DND-41 (cell line): Measurements from ENCODE around the gene ZKSCAN4.
A peak's percentile ranks its signal among the peaks of the same experiment; 100 is the strongest.

Source experiments
- ATAC-seq: fragments of 200-7000 bp; cut with Tn5 transposase; 3 replicates; pipeline ENCODE4 v1.9.1; 2021; ENCODE audit warnings: low read depth; ENCODE audit not compliant: insufficient read depth
- DNase-seq: peaks from one replicate; pipeline ENCODE4 v3.0.0-alpha.2; 2020
- H2AFZ ChIP-seq: 2 replicates; pipeline ENCODE4 v1.6.0; 2012; ENCODE audit warnings: low read depth, low read length
- H3K27ac ChIP-seq: 2 replicates; pipeline ENCODE4 v1.5.1; 2012; ENCODE audit warnings: low read length, inconsistent platforms
- H3K27me3 ChIP-seq: fragments of 200-600 bp; sonication (generic); 2 replicates; pipeline ENCODE4 v1.6.0; 2012; ENCODE audit warnings: low read length, mild to moderate bottlenecking, inconsistent platforms; ENCODE audit not compliant: insufficient read depth, poor library complexity
- H3K36me3 ChIP-seq: 2 replicates; pipeline ENCODE4 v1.5.1; 2012; ENCODE audit warnings: low read length, inconsistent platforms; ENCODE audit not compliant: insufficient read depth
- H3K4me1 ChIP-seq: 2 replicates; pipeline ENCODE4 v1.5.1; 2012; ENCODE audit warnings: mild to moderate bottlenecking, low read length; ENCODE audit not compliant: insufficient read depth
- H3K4me2 ChIP-seq: 2 replicates; pipeline ENCODE4 v1.6.0; 2012; ENCODE audit warnings: mild to moderate bottlenecking, moderate library complexity, low read length, inconsistent platforms; ENCODE audit not compliant: insufficient read depth
- H3K4me3 ChIP-seq, 2 experiments: fragments of 200-600 bp in 1 of 2; shearing (Covaris generic) in 1 of 2; 2 replicates each; pipeline ENCODE4 v1.5.1; 2012 to 2016; ENCODE audit warnings: inconsistent platforms in 2 of 2, low read length in 2 of 2, mild to moderate bottlenecking in 2 of 2, low read depth in 1 of 2, moderate library complexity in 1 of 2
- H3K79me2 ChIP-seq: 2 replicates; pipeline ENCODE4 v1.6.0; 2012; ENCODE audit warnings: low read length, inconsistent platforms; ENCODE audit not compliant: insufficient read depth
- H3K9ac ChIP-seq: 2 replicates; pipeline ENCODE4 v1.6.0; 2012; ENCODE audit warnings: low read depth, mild to moderate bottlenecking, inconsistent platforms, low read length, moderate library complexity
- H3K9me3 ChIP-seq: 2 replicates; pipeline ENCODE4 v1.5.1; 2012; ENCODE audit warnings: low read length, moderate library complexity, mild to moderate bottlenecking, inconsistent platforms; ENCODE audit not compliant: insufficient read depth, severe bottlenecking
- H4K20me1 ChIP-seq: 2 replicates; pipeline ENCODE4 v1.6.0; 2012; ENCODE audit warnings: low read length; ENCODE audit not compliant: insufficient read depth
- EZH2 ChIP-seq: IDR thresholded peaks from 3 replicates; pipeline ENCODE4 v1.6.1; 2012; ENCODE audit warnings: borderline replicate concordance, low read depth, mild to moderate bottlenecking, moderate library complexity, low read length, inconsistent platforms; ENCODE audit not compliant: severe bottlenecking
- TF ChIP-seq, protein P1 (sequence below): IDR thresholded peaks from 2 replicates; pipeline ENCODE4 v1.5.1; 2012; ENCODE audit warnings: borderline replicate concordance, low read length, moderate library complexity, mild to moderate bottlenecking; ENCODE audit not compliant: poor library complexity, severe bottlenecking; ENCODE audit errors: extremely low read depth

ZKSCAN4 gene

DNA sequence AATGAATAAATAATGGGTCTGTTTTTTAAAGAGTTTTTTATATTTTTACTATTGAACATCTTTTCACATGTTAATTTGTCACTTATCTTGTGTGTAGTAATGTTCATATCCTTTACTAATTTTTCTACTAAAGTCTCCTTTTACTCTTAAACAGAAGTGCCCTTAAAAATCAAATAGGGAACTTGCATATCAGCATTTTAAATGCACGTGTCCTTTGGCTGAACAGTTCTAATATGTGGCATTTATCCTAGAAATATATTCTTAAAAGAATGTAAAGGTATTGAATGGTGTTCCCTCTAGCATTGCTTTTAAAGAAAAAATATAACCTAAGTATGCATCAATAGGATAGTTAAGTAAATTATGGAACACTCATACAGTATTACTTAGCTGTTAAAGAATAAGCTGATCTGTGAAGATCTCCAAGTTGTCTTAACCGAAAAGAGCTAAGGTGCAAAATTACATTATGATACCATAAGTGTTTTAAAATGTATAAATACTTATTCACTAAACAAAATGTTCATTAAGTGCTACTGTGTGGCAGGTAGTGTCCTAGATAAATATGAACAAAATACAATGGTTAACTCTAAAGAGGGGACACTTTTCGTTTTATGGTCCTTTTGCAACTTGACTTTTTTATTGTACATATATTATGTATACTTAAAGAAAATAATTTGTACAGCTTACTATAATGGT is 28.7 kb upstream of the ZKSCAN4 start:
- H3K4me1 ChIP-seq = peaks cover 44% of the 10 kb centered on the region
- H3K79me2 ChIP-seq = peaks cover 22% of the 10 kb centered on the region
- no peaks in the 10 kb centered on the region for H3K27me3 ChIP-seq
- H3K9me3 ChIP-seq = no peaks in the 10 kb centered on the region
- ATAC-seq (no peak), DNase-seq (no peak)
- peaks cover 35% of the 10 kb centered on the region for H3K36me3 ChIP-seq
- peak overlapping the region; percentile 95 for H2AFZ ChIP-seq
- peak overlapping the region; percentile 66 for H3K9ac ChIP-seq
- TF ChIP-seq EZH2 = no peak
- TF ChIP-seq, protein P1, sequence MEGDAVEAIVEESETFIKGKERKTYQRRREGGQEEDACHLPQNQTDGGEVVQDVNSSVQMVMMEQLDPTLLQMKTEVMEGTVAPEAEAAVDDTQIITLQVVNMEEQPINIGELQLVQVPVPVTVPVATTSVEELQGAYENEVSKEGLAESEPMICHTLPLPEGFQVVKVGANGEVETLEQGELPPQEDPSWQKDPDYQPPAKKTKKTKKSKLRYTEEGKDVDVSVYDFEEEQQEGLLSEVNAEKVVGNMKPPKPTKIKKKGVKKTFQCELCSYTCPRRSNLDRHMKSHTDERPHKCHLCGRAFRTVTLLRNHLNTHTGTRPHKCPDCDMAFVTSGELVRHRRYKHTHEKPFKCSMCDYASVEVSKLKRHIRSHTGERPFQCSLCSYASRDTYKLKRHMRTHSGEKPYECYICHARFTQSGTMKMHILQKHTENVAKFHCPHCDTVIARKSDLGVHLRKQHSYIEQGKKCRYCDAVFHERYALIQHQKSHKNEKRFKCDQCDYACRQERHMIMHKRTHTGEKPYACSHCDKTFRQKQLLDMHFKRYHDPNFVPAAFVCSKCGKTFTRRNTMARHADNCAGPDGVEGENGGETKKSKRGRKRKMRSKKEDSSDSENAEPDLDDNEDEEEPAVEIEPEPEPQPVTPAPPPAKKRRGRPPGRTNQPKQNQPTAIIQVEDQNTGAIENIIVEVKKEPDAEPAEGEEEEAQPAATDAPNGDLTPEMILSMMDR = no peak
- H4K20me1 ChIP-seq = no peaks in the 10 kb centered on the region
- H3K4me2 ChIP-seq = peak overlapping the region; percentile 95
- peak overlapping the region; percentile 12; the same call in 1 of the 2 replicates for H3K27ac ChIP-seq
- peak overlapping the region; percentile 69; a peak in 3 of 4 replicates for H3K4me3 ChIP-seq

DNA sequence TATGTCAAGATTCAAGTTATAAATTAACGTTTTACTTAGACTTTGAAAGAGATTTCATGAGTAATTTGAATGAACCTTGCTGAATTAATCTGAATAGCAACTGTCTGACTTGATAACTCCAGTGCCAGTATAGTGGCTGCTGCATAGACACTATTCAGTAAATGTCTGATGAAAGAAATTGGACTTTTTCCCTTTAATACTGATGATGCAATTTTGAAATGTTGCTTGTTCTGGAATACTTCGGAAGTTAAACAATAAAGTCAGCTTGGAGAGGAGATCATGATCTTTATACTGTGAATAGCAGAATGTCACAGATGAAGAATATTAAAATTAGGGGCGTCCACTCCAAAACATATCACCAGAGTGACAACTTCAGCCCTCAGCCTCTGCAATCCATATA is 25.7 kb upstream of the ZKSCAN4 start:
- no peak overlapping the region for H3K4me2 ChIP-seq
- H3K27me3 ChIP-seq = no peaks in the 10 kb centered on the region
- H3K27ac ChIP-seq = no peak overlapping the region
- peaks cover 36% of the 10 kb centered on the region for H3K36me3 ChIP-seq
- H3K79me2 ChIP-seq = peaks cover 14% of the 10 kb centered on the region
- H3K4me1 ChIP-seq = peaks cover 18% of the 10 kb centered on the region
- no peaks in the 10 kb centered on the region for H4K20me1 ChIP-seq
- no peaks in the 10 kb centered on the region for H3K9me3 ChIP-seq
- no peak overlapping the region for H2AFZ ChIP-seq
- TF ChIP-seq, protein P1 = no peak
- TF ChIP-seq EZH2 = no peak
- ATAC-seq (no peak), DNase-seq (no peak)
- no peak overlapping the region for H3K9ac ChIP-seq
- no peak overlapping the region for H3K4me3 ChIP-seq

DNA sequence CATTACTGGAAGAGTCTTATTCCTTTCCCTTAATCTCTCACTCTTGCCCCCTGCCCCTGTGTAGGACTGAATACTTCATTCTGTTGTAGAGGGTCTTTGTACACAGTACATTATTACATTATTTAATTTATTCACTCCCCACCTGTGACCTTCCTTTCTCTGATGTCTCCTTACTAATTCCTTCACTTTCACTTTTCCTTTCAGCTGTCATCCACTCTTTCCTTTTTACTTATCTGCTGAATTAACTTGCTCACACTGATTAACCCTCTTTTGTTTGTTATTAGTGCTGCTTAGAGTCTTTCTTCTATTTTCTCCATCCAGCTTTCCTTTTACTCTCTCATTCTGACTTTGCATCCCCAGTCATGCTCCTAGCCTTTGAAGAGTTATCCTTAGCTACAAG is 22.8 kb upstream of the ZKSCAN4 start:
- no peaks in the 10 kb centered on the region for H4K20me1 ChIP-seq
- no peaks in the 10 kb centered on the region for H3K9me3 ChIP-seq
- no peak overlapping the region for H3K27ac ChIP-seq
- TF ChIP-seq EZH2 = no peak
- H3K27me3 ChIP-seq = no peaks in the 10 kb centered on the region
- ATAC-seq (peak; percentile 48; the same call in 2 of the 3 replicates), DNase-seq (no peak)
- no peak overlapping the region for H2AFZ ChIP-seq
- no peak overlapping the region for H3K9ac ChIP-seq
- no peak overlapping the region for H3K4me3 ChIP-seq
- no peak overlapping the region for H3K4me2 ChIP-seq
- H3K79me2 ChIP-seq = 0 out of 2 replicates have a peak, but pooled peaks cover 5% of the 10 kb centered on the region
- H3K4me1 ChIP-seq = no peaks in the 10 kb centered on the region
- peaks cover 48% of the 10 kb centered on the region for H3K36me3 ChIP-seq

DNA sequence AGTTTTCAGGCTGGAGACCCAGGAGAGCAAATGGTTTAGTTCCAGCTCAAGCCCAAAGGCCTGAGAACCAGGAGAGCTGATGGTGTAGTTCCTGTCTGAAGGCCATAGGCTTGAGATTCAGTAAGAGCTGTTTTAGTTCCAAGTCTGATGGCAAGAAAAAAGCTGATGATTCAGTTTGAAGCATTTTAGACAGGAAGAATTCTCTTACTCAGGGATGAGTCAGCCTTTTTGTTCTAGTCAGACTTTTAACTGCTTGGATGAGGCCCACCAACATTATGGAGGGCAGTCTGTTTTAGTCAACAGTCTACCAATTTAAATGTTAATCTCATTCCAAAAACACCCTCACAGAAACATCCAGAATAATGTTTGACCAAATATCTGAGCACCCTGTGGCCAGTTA is 17.4 kb upstream of the ZKSCAN4 start:
- no peak for TF ChIP-seq EZH2
- TF ChIP-seq, protein P1 = no peak
- H3K9me3 ChIP-seq = no peaks in the 10 kb centered on the region
- H3K27ac ChIP-seq = no peak overlapping the region
- H2AFZ ChIP-seq = no peak overlapping the region
- DNase-seq (no peak), ATAC-seq (no peak)
- 0 out of 2 replicates have a peak overlapping the region, but pooled peaks have one; percentile 23 for H3K4me2 ChIP-seq
- no peaks in the 10 kb centered on the region for H3K27me3 ChIP-seq
- H3K4me3 ChIP-seq = no peak overlapping the region
- H3K9ac ChIP-seq = no peak overlapping the region
- H4K20me1 ChIP-seq = no peaks in the 10 kb centered on the region
- peaks cover 28% of the 10 kb centered on the region for H3K79me2 ChIP-seq
- H3K36me3 ChIP-seq = peaks cover 27% of the 10 kb centered on the region
- peaks cover 32% of the 10 kb centered on the region for H3K4me1 ChIP-seq
